H1 (cell line): Measurements from ENCODE around the gene CD96. TPM values are rescaled to one million over a fixed set of nuclear protein-coding genes. Genes with fewer than 3 reads are reported as not detected.

Experiments used
- CHD1 ChIP-seq: IDR thresholded peaks from 2 replicates; pipeline ENCODE4 v1.6.1; 2012; ENCODE audit warnings: low read depth, low read length, improper control_type of control experiment
- GABPA ChIP-seq: IDR thresholded peaks from 2 replicates; pipeline ENCODE4 v1.6.1; 2011; ENCODE audit warnings: mild to moderate bottlenecking, low read length, moderate library complexity, borderline replicate concordance; ENCODE audit not compliant: insufficient read depth
- KDM1A ChIP-seq: fragments of 200-600, 300-600 bp; sonication (generic); IDR thresholded peaks from 2 replicates; pipeline ENCODE4 v1.7.1; 2016; ENCODE audit warnings: mild to moderate bottlenecking, low read length, borderline replicate concordance
- POLR2A ChIP-seq, 2 experiments: IDR thresholded peaks; 1 replicate in 1 of 2; 2 replicates in 1 of 2; pipeline ENCODE4 v1.6.1; 2011; ENCODE audit warnings: low read depth in 2 of 2, low read length in 2 of 2, mild to moderate bottlenecking in 2 of 2; ENCODE audit errors: control extremely low read depth in 1 of 2
- POU5F1 ChIP-seq: IDR thresholded peaks from 2 replicates; pipeline ENCODE4 v1.6.1; 2011; ENCODE audit warnings: low read depth, mild to moderate bottlenecking, low read length, moderate library complexity
- RBBP5 ChIP-seq: IDR thresholded peaks from 2 replicates; pipeline ENCODE4 v1.7.1; 2012; ENCODE audit warnings: low read depth, mild to moderate bottlenecking, inconsistent platforms, low read length, moderate library complexity, borderline replicate concordance
- SRF ChIP-seq: IDR thresholded peaks from 2 replicates; pipeline ENCODE4 v1.6.1; 2011; ENCODE audit warnings: mild to moderate bottlenecking, low read depth, low read length, moderate library complexity
- TAF7 ChIP-seq: optimal IDR thresholded peaks from 2 replicates; pipeline ENCODE3; 2011; ENCODE audit warnings: low read depth, mild to moderate bottlenecking, inconsistent platforms, low read length, moderate library complexity, borderline replicate concordance
- USF2 ChIP-seq: IDR thresholded peaks from 2 replicates; pipeline ENCODE4 v1.6.1; 2011; ENCODE audit warnings: low read length, improper control_type of control experiment
- polyA plus RNA-seq, 7 experiments: library from polyadenylated mRNA; depleted of rRNA in 3 of 7; stranded (reverse) in 5 of 7; unstranded in 2 of 7; fragments of >200 nt in 5 of 7; fragments of 200-250 nt in 2 of 7; gene quantifications; 1 replicate in 5 of 7; 2 replicates in 1 of 7; 4 replicates in 1 of 7; pipeline versions ENCODE4 v1.2.1 to v1.2.3, GENCODE V29; 2011 to 2013; ENCODE audit warnings: missing spikeins in 2 of 7, mixed read lengths in 2 of 7
- total RNA-seq: library from RNA; stranded (reverse); fragmentation: NEBNext Ultra II Directional; extraction: Animal tissue kit (Norgen Biotek cat#: 25700); gene quantifications from 2 replicates; pipeline ENCODE4 v1.2.1, GENCODE V29; 2021
- TF ChIP-seq, protein P1 (sequence below): fragments of 300-600 bp; sonication (generic); IDR thresholded peaks from 2 replicates; pipeline ENCODE4 v1.7.1; 2012; ENCODE audit warnings: low read length, moderate library complexity, mild to moderate bottlenecking, inconsistent platforms; ENCODE audit not compliant: insufficient replicate concordance

CD96 gene
- total and polyA plus RNA-seq, 2 of the 8 experiments (the other 6 are each of a cell fraction or from before 2014, with no cell fraction given) = not detected

- TF ChIP-seq, protein P1, sequence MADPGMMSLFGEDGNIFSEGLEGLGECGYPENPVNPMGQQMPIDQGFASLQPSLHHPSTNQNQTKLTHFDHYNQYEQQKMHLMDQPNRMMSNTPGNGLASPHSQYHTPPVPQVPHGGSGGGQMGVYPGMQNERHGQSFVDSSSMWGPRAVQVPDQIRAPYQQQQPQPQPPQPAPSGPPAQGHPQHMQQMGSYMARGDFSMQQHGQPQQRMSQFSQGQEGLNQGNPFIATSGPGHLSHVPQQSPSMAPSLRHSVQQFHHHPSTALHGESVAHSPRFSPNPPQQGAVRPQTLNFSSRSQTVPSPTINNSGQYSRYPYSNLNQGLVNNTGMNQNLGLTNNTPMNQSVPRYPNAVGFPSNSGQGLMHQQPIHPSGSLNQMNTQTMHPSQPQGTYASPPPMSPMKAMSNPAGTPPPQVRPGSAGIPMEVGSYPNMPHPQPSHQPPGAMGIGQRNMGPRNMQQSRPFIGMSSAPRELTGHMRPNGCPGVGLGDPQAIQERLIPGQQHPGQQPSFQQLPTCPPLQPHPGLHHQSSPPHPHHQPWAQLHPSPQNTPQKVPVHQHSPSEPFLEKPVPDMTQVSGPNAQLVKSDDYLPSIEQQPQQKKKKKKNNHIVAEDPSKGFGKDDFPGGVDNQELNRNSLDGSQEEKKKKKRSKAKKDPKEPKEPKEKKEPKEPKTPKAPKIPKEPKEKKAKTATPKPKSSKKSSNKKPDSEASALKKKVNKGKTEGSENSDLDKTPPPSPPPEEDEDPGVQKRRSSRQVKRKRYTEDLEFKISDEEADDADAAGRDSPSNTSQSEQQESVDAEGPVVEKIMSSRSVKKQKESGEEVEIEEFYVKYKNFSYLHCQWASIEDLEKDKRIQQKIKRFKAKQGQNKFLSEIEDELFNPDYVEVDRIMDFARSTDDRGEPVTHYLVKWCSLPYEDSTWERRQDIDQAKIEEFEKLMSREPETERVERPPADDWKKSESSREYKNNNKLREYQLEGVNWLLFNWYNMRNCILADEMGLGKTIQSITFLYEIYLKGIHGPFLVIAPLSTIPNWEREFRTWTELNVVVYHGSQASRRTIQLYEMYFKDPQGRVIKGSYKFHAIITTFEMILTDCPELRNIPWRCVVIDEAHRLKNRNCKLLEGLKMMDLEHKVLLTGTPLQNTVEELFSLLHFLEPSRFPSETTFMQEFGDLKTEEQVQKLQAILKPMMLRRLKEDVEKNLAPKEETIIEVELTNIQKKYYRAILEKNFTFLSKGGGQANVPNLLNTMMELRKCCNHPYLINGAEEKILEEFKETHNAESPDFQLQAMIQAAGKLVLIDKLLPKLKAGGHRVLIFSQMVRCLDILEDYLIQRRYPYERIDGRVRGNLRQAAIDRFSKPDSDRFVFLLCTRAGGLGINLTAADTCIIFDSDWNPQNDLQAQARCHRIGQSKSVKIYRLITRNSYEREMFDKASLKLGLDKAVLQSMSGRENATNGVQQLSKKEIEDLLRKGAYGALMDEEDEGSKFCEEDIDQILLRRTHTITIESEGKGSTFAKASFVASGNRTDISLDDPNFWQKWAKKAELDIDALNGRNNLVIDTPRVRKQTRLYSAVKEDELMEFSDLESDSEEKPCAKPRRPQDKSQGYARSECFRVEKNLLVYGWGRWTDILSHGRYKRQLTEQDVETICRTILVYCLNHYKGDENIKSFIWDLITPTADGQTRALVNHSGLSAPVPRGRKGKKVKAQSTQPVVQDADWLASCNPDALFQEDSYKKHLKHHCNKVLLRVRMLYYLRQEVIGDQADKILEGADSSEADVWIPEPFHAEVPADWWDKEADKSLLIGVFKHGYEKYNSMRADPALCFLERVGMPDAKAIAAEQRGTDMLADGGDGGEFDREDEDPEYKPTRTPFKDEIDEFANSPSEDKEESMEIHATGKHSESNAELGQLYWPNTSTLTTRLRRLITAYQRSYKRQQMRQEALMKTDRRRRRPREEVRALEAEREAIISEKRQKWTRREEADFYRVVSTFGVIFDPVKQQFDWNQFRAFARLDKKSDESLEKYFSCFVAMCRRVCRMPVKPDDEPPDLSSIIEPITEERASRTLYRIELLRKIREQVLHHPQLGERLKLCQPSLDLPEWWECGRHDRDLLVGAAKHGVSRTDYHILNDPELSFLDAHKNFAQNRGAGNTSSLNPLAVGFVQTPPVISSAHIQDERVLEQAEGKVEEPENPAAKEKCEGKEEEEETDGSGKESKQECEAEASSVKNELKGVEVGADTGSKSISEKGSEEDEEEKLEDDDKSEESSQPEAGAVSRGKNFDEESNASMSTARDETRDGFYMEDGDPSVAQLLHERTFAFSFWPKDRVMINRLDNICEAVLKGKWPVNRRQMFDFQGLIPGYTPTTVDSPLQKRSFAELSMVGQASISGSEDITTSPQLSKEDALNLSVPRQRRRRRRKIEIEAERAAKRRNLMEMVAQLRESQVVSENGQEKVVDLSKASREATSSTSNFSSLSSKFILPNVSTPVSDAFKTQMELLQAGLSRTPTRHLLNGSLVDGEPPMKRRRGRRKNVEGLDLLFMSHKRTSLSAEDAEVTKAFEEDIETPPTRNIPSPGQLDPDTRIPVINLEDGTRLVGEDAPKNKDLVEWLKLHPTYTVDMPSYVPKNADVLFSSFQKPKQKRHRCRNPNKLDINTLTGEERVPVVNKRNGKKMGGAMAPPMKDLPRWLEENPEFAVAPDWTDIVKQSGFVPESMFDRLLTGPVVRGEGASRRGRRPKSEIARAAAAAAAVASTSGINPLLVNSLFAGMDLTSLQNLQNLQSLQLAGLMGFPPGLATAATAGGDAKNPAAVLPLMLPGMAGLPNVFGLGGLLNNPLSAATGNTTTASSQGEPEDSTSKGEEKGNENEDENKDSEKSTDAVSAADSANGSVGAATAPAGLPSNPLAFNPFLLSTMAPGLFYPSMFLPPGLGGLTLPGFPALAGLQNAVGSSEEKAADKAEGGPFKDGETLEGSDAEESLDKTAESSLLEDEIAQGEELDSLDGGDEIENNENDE = no peak
- TF ChIP-seq POLR2A (IDR thresholded peaks at IDR 0.05; ENCODE audit: control extremely low read depth in 1 of 2, low read depth in 2 of 2, low read length in 2 of 2) (no peak), KDM1A (no peak), GABPA (no peak), CHD1 (no peak), POU5F1 (no peak), SRF (no peak), TAF7 (no peak), USF2 (no peak), RBBP5 (no peak)
Observed at GRCh38 chr3:111542611-111543300, 759 bp downstream of the CD96 start (continued).
